Stimulated activated CD8-positive, alpha-beta memory T cell treated with anti-CD3 and anti-CD28 coated beads, Interleukin-12 subunit alpha, Interleukin-12 subunit beta, amount 100 ng/mL, for 24 hours (primary cell): ENCODE data around the gene IL31.

ENCODE experiments used
- DNase-seq: peaks from one replicate; pipeline ENCODE4 v3.0.0-alpha.2; 2020; ENCODE audit errors: extremely low read depth

IL31 gene

DNA sequence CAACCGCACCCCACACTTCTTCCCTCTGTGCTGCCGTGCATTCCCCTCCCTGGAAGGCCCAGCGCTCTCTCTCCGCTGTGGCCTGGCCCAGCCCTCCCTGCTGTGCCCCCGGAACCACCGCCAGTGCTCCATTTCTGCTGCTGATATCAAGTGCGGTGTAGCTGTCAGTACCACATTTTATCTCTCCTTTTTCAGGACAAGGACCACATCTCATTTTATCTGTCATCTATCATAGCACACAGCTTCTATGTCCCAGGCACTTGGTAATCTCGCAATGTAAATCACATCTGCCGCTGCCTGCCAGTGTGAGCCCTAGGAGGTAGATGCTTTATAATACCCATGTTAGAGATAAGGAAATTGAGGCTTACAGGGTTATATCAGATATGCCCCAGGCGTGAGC is 18.3 kb downstream of the IL31 start:
- DNase-seq: no peak

DNA sequence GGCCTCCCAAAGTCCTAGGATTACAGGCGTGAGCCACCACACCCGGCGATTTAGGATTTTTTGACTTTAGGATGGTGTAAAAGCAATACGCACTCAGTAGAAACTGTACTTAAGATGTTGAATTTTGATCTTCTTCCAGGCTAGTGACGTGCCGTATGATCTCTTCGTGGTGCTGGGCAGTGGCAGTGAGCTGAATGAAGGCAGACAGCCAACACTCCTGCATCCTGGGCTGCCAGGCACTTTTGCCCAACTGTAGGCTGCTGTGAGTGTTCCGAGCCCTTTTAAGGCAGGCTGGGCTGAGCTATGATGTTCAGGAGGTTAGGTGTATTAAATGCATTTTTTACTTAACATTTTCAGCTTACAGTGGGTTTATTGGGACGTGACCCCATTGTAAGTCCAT is 21.3 kb downstream of the IL31 start:
- DNase-seq: no peak

DNA sequence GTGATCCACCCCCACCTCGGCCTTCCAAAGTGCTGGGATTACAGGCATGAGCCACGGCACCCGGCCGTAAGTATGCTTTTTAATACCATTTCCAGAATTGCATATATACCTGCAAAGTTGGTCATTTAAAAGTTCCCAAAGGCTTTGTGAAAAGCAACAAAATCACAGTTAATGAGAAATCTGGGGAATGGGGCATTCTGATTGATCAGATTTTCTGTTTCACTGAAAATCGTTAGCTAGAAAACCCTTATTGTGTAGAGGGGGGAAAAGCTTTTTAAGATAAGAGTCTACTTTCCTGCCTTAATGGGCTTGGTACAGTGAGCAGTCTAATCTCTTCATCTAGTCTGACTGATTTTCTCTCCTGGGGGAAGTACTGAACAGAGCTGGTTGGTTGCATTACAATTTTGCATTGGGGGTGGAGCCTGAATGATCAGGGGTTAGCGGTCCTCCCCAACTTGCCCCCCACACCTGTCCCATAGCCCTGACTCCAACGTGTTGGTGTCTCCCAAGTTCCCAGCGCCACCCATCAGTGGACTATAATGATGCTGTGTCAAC is 23.8 kb downstream of the IL31 start:
- no peak for DNase-seq

DNA sequence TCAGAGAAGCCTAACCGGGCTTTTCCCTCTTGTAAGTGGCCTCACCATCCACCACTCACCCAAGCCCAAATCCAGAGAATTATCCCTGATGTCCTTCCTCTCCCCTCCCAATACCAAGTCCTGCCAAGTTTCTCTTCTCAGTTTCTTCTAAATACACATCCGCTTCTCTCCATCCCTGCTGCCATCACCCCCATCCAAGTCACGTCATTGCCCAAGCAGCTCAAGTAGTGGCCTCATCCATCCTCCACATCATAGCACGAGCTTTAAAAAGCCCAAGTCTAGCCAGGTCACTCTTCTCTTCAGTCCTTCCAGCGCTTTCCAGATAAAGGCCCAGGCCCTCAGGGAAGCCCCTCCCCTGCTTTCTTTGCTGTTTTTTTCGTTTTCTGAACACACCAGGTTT is 25.4 kb downstream of the IL31 start:
- DNase-seq: no peak

DNA sequence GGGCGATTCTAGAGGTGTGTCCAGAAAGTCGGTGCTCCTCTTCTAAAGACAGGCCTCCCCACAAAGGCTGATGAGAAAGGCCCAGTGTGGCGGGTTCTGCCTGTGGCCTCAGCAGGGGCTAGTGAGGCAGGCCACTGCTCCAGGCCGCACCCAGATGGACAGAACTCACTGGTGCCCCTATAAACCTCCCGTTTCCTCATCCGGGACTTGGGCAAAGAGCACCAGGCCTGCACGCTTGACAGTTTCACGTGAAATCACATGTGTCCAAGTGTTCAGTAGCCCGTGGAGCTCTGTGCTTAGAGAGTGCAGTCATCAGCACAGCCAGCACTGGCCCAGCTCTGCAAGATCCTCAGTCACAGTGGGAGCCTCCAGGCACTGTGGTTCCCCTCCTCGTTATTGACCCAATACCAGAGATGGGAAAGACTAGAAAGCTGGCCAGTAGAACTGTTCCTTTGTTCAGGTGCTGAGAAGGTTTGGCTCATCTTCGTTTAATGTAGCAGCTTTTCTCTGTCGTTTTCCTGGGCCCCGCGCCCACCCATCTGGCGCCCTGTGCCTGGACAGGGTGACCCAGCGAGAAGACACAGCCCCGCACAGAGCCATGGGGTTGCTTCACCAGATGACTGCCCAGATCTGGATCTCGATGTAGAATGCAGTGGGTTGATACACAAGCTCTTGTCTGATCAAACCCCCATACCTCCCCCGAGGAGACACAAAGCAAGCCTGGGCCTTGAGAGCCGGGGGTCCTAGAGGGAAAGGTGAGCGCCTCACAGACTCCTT is 26.3 kb downstream of the IL31 start:
- no peak for DNase-seq

DNA sequence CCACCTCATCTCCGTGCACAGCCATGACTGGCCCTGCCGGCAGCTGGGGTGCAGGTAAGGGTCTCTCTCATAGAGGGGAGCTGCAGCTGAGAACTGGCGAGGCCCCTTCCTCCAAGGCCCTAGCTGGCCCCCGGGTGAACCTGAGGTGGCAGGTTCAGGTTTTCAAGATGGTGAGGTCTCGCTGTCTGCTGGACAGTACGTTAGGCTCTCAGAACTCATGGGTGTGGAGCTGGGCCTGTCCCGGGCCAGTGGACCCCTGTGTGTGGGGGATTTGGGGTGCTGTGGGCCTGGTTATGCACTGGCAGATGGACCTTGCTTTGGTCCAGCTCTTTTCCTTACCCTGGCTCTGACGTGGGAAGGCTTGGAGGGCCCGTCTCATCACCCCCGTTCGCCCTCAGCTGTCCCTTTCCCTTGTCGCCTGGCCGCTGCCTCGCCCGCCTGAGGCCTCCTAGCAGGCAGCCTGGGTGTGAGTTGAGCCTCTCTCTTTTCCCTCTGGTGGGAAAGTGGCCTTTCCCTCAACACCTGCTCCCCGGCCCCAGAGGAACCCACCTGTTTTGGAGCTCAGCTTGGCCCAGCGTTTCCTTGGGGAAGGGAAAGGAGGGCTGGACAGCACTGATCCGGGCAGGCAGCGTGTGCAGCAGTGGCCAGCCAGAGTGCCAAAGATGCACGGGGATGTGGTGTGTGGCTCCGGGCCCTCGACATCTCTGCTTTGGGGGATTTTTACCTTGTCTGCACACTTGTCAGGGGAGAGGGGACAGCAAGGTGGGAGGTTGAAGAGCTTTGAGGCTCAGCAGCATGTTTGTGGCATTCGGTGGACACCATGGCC is 28.3 kb downstream of the IL31 start:
- DNase-seq: no peak

DNA sequence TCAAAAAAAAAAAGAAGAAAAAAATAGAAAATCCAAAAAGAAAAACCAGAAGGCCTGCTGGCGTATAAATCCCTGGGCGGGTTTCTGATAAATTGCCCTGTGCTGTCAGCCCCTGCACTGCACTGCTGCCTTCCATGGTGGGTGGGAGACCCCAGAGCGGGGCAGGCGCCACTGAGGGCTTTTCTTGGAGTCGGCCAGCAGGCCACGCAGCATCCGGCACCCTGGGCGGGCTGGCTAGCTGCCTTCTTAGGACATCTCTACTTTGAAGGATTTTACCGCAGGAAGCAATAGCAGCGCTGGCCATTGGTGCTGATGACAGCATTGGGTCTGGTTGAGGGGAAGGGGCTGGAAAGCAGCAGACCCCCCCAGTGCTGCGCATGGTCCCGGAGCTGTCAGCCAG is 29.1 kb downstream of the IL31 start:
- DNase-seq: no peak

DNA sequence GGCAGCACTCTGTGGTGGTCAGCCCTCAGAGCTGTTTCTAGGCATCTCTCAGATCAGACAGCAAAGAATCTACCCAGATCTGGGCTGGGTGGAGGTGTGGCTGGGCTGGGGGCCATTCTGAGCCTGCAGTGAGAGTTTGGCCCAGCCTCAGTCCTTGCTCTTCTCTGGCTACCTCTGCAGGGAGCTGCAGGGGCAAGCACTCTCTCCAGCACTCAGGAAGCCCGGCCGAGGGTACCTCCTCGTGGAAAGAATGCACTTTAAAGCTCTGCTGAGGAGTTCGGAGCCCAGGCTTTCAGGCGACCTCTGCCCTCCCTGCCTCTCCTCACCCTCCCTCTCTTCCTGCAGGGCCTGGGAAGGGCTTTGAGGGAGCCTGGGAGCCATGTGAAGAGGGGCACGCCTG is 31.2 kb downstream of the IL31 start:
- DNase-seq: no peak

DNA sequence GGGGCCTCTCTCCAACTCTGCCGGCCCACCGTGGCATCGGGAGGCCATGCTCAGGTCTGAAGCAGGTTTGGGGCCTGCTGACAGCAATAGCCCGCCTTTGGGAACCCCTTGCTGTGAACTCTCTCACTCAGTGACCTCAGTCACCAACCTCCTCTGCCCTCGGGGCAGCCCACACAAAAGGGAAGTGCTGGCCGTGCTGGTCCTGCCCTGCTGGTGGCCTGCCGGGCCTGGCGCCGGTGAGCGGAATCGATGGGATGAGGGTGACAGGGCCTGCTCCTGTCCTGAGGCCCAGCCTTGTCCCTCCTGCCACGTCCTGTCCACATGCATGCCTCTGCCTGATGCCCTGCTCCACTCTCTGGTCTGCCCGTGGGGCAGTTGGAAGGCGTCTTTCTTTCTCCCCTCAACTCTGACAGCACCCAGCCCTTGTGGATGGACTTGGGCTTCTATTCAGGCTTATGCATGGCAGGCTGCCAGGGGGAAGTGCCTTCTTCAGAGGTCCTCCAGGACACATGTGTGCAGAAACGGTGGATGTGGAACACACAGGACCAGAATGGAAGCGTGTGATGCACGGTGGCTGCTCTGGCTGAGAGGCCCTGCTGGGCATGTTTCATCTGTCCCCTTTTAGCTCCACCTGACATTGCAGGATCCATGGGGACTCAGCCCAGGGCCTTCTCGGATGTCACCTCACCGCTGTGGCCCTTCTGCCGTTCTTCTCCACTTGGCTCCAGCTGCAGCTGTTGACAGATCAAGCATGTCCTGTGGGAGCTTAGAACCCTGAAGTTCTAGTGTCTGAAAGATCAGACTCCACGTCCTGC is 31.9 kb downstream of the IL31 start:
- no peak for DNase-seq

DNA sequence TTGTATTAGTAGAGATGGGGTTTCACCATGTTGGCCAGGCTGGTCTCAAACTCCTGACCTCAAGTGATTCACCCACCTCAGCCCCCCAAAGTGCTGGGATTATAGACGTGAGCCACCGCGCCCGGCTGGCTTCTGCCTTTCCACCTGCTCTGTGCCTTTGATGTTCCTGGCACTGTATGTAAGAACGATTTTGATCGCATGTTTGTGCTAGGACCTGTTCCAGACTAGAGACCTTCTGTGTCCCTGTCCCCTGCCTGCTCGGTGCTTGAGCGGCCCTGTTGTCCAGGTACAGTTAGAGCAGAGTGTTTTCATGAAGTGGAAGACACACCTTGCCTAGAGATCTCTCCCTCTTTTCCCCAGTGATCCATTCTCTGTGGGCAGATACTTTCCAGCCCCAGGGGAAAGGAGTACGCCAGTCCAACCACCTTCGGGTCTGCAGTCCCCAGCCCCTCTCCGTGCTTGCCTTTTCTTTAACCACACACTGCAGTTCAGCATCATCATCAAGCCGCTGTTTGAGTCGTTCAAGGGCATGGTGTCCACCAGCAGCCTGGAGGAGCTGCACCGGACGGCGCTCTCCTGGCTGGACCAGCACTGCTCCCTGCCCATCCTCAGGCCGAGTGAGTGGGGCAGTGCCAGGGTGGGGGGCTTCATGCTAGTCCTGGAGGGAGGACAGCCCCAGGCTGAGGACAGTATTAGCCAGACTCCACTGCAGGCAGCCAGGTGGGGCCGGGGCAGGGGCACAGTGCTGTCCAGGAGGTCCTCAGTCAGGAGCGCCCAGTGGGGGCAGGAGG is 33.4 kb downstream of the IL31 start:
- DNase-seq: no peak

DNA sequence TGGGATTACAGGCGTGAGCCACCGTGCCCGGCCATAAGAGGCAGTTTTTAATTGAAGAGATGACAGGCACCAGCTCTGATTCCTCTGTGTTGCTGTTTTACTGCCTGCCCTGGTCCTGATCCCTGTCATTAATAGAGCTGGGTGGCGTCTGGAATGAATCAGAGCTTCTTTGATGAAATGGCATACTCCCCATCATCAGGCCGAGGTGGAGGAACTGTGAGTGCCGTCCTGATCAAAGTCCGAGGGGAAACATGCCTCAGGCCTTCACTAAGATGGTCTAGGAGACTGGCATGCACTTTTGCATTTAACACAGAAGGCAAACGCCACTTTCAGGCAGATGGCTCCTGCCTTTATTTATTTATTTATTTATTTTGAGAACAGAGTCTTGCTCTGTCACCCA is 34.1 kb downstream of the IL31 start:
- DNase-seq: no peak

DNA sequence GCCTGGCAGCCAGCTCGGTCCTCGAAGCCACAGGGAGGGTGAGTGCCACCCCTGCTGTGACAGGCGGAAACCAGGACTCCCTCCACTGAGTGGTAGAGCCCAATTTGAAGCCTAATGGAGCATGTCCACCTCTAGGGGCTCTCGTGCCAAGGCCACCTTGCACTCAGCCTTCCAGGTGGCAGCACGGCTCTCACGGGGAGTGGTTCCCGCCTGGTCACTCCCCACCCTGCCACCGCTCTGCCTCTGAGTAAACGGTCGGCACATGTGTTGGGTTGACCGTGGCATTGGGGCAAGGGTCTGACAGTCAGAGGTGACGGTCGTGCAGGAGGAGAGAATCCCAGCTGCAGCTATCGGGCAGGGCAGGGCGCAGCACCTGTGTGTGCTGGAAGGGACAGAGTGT is 34.8 kb downstream of the IL31 start:
- DNase-seq: no peak

DNA sequence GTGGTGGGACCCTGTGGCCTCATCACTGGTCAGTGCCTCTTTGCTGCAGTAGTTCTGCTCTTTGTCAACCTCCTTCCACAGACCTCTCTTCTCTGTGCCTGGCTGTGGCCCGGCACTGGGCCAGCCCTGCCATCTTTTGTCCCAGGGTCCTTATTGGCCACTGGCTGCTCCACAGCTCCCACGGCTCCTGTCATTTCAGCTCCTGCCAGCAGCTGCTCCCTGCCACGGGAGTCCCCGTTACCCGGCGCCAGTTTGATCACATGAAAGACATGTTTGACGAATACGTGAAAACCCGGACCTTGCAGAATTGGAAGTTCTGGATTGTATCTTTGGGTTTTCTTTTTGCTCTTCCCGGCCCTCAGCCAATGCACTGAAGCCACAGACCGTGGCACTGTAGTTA is 35.4 kb downstream of the IL31 start:
- no peak for DNase-seq

DNA sequence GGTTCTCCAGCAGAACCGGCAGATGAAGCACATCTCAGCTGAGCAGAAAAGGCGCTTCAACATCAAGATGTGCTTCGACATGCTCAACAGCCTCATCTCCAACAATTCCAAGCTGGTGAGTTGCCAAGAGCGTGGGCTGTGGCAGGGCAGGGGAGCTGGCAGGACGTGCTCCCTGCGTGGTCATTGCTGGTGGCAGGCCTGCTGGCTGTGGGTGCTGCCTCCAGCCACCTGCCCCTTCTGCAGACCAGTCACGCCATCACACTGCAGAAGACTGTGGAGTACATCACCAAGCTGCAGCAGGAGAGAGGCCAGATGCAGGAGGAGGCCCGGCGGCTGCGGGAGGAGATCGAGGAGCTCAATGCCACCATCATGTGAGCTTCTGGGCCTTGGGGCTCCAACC is 35.8 kb downstream of the IL31 start:
- no peak for DNase-seq

DNA sequence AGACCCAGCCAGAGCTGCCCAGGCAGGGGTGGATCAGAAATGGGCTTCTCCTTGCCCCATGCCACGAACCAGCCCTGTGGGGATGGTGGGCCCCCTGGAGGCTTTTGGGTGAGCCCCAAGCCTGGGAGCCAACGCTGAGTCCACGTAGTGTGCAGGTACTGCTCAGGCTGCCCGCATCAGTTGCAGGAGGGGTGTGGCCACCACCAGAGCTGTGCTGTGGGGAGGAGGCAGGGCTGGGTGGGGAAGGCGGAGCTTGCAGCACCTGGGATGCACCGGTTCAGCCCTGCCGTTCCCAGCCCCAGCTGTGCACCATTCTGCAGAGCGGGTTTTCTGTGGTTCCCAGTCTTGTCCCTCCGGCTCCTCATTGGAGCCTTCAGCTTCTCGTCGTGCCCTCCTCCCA is 36.3 kb downstream of the IL31 start:
- no peak for DNase-seq

DNA sequence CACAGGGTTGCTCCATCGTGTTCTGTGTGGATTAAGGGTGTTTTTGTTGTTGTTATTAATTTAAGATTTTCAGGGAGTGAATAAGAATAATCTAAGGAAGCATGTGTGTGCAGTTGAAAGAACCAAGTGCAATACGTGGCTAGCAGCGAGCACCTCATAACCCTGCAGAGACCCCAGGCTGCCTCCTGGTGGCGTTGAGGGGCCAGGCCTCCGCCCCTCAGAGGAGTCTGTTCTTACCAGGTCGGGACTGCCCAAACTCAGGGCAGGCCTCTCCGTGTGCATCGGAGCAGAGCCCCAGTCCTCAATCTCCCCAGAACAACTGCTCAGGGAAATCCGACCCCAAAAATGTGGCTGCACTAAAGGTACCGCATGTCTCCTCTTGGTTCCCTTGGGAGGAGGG is 36.8 kb downstream of the IL31 start:
- DNase-seq: no peak

DNA sequence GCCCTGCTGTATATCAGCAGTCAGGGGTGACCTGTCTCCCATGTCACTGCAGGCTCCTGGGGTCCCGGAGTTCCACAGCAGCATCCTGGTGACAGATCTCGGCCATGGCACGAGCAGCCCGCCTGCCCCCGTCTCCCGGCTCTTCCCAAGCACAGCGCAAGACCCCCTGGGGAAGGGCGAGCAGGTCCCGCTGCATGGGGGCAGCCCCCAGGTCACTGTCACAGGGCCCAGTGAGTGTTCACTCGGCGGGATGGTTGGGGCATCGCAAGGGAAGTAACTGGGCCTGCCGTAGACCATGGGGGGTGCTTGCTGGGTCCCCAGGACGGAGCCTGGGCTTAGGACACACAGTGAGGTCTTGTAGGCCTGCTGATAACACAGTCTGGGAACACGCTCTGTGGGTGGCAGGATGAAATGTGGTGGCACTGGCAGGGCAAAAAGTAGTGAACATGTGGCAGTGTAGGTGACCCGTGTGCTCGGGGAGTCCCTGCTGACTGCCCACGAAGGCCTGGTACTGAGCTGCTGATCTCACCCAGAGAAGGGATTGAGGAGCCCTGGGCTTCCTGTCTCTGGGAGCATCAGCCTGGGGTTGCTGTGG is 38.5 kb downstream of the IL31 start:
- no peak for DNase-seq

DNA sequence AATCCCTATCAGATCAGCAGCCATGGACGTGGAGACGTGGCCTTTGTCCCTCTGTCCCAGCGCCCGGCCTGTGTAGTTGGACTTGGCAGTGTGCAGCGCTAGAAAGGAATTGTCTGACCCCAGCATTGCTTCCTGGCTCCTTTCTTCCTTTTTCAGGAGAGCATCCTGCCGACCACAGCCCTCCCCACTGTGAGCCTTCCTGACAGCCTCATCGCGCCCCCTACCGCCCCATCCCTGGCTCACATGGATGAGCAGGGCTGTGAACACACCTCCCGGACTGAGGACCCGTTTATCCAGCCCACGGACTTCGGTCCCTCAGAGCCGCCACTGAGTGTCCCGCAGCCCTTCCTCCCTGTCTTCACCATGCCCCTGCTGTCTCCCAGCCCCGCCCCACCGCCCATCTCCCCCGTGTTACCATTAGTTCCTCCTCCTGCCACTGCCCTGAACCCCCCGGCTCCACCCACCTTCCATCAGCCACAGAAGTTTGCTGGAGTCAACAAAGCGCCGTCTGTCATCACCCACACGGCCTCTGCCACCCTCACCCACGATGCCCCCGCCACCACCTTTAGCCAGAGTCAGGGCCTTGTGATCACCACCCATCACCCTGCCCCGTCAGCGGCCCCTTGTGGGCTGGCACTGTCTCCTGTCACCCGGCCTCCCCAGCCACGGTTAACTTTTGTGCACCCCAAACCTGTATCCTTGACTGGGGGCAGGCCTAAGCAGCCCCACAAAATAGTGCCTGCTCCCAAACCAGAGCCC is 40.6 kb downstream of the IL31 start:
- no peak for DNase-seq

DNA sequence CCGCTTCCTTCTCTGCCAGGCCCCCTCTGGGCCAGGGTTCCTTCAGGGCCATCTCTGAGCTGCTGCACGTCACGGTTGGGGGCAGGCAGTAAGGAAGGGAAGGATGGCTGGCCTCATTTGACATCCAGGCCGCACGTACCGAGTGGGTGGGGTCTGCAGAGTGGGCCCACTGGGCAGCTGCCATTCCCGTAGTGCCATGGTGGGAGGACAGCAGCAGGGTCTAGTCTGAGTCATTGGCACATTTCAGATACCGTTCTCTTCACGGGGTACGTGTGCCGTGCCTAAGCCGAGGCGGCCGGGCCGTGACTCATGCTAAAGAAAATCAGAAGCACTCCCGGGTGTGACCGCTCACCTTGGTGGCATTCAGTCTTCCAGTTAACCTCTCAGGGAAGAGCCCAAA is 43.9 kb downstream of the IL31 start:
- no peak for DNase-seq

DNA sequence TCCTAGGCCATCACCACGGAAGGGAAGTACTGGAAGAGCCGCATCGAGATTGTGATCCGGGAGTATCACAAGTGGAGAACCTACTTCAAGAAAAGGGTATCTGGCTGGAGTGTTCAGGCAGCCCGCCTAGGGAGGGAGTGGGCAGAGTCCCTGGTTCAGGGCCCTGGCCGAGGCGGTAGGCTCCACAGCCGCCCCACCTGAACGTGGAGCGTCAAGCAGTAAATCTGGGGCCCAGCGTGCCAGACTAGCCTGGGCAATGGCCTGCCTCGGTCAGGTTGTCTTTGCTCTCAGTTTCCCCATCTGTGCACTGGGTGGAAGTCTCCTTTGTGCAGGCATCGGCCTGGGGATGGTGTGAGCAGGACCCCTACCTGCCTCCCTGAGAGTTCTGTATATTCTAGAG is 44.9 kb downstream of the IL31 start:
- no peak for DNase-seq
